Measurements from ENCODE around the gene CDKN2B.

Gene CDKN2B

DNA sequence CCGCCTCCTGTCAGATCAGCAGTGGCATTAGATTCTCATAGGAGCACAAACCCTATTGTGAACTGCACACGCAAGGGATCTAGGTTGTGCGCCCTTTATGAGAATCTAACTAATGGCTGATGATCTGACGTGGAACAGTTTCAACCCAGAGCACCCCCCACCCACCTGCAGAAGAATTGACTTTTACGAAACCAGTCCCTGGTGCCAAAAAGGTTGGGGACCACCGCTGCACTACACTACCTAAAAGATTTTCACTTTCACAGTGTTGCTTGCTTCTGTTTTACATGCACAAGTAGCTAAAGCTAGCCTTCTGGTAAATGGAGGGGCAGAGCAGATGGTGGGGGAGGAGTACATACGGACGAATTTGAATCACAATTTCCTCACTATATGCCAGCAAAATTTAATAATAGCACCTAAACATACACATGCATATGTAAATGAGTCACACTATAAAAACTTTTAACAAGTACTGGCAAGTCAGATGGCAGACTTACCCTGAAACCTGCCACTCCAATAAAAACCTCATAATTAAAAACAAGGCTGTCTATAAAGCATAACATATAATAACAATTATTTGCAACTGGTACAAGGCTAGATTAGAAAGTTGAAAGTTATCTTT is 24.0 kb upstream of the CDKN2B start:
- DNase-seq, result no peak

DNA sequence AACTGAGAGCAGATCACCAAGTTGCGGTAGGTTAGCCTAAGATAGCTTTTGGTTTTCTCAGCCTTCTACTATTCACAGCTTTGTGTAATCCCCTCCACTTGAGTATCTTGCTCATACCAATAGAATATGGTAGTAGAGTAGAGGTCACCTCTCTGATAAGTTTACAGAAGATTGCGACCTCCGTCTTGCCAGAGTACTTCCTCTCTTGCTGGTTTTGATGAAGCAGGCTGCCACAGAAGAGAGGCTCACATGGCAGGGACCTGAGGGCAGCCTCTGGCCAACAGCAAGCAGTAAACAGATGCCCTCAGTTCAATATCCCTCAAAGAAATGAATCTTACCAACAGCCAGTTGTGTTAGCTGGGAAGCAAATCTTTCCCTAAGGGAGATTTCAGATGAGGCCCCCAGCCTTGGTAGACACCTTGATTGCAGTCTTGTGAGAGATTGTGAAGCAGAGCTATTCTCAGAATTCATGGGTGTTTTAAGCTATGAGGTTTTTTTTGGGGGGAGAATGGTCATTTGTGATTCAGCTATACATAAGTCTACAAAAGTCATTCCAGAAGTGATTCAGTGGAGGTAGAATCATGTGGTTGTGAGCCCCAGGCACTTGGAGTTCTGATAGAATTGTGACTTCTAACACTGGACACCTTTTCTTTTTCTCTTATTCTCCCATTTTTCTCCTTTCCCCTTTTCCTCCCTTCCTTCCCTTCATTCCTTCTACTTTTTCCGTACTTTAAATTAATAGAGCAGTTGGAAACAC is 22.7 kb upstream of the CDKN2B start:
- no peak for DNase-seq

DNA sequence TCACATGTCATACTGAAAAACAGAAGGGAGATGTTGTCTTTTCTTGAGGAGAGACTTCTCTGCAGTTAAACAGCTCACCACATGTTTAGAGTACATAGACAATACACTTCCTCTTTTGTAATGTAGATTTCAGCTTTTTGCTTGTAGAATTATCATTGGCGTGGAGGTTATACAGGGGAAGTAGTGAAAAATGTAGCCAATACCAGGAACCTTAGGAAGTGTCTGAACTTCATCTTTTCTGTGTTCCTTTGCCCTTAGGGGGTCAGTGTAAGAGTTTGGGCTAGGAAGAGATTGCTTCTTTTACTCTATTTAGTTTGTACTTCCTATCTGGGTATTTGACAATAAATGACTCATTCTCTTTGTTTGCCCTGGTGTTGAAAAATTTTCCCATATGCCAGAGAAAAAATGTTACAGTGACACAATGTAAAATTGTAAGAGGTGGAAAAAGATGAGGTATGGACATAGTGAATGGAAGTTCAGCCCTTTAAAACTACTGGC is 21.0 kb upstream of the CDKN2B start:
- DNase-seq, result no peak

DNA sequence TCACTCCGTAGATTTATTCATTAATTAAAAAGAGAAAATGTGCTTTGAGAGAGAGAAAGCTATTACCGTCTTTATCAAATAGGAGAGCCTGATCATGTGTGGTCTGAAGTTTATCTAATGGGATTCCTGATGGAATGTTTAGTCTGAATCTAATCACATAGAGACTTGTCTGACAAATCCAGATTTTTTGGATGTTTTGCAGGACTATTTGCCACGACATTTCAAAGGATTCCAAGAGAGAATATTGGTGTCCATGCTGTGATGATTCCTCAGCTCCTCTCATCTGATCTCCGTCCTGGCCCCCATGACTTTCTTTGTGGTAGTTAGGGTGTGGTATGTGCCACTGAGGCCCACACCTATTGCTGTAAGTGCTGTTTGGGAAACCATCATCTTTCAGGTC is 20.1 kb upstream of the CDKN2B start:
- no peak for DNase-seq

DNA sequence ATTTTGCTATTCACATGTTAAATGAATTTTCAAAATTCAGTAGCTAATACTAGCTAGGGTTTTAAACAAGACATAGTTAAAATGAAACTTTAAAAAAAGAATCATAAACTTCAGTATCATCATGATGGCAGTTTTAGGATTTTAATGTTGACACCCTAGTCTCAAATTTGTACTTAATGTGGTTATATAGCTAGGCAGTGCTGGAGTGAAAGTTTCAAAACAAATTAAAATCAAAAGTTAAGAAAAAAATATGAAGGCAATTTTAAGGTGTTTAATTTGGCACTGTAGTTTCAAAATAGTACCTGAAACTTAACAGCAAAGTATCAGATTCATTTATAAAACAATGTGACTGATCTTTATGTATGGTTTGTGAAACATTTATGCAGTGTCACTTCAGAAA is 19.3 kb upstream of the CDKN2B start:
- DNase-seq, result no peak

DNA sequence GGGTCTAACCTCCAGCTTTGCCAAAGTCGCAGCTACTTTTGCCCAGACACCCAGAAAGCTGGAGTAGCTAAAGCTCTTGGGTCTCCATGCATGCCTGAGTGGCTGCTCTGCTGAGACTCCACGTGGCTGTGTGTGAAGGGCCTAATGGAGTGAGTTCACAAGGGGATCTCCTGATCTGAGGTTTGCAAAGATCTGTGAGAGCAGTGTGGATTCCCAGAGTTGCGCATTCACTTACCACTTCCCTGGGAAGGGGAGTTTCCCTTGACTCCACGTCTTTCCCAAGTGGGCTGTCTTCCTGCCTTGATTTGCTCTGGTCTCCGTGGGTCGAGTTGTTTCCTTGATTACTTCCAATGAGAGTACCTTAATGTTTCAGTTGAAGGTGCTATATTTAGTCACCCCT is 17.6 kb upstream of the CDKN2B start:
- DNase-seq, result no peak

DNA sequence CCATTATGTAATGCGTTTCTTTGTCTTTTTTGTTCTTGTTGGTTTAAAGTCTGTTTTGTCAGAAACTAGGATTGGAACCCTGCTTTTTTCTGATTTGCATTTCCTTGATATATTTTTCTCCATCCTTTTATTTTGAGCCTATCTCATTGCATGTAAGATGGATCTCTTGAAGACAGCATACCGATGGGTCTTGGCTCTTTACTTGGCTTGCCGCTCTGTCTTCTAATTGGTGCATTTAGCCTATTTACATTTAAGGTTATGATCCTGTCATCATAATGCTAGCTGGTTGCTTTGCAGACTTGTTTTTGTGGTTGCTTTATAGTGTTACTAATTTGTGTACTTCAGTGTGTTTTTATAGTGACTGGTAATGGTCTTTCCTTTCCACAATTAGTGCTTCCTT is 13.3 kb upstream of the CDKN2B start:
- DNase-seq, result no peak

DNA sequence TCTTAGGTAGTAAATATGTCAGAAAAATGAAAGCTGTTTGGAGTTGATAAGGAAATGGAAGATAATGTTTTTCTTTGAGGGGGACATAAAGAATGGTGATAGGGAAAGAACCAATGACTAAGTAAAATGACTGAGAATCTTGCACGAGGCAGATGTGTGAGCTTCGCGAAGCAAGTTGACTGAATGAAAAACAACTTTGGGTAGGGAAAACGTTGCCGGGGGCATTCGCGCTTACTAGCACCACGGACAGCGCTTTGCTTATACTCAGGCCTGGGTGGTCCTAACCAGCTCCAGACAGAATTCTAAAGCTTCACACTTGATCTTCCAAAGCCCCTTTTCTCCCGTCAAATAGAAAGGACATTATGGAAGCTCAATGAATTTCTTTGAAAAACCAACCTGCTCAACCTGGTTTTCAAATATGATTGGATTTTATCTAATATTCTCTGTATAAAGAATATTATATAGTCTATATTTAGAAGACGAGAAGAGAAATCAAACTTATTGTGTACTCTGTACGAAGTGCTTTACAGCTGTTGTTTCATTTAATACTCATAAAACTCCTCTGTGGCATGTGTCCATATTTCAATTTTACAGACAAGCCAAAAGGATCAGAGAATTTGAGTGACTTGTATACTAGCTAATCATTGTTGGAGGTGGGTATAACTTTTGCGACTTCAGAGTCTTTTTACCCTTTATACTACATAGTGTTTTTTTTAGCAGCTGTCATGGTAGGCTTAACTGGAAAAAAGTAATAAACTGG is 1.9 kb upstream of the CDKN2B start:
- DNase-seq, result no peak

DNA sequence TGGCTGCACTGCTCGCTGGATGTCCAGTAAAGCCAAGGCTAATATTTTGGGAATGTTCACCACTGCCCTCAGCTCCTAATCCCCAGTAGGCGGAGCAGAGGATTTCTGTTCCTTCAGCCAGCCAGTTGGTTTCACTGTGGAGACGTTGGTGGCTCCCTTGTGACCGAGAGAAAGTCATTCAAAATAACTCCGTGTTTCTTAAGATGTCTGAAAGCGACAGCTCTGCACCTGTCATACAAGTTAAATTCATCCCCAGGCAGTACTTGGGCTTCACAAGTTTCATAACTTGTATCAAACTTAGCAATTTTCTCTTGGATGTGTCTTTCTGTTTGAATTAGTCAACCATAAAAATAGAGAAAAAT is 382 bp upstream of the CDKN2B start:
- DNase-seq, result no peak

DNA sequence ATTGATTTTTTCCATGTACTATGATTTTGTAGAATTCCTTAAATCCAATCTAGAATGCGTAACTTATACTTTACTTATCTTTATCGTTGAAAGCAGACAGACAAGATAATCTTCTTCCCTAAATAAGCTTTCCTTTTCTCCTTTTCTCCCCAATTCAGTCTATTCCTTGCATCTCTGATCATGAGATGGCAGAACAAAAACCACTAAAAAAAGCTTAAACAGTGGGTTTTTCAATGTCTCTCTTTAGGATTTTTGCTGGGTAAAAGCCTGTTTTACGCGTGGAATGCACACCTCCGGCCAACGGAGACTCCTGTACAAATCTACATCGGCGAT is 755 bp downstream of the CDKN2B start:
- DNase-seq, result no peak

DNA sequence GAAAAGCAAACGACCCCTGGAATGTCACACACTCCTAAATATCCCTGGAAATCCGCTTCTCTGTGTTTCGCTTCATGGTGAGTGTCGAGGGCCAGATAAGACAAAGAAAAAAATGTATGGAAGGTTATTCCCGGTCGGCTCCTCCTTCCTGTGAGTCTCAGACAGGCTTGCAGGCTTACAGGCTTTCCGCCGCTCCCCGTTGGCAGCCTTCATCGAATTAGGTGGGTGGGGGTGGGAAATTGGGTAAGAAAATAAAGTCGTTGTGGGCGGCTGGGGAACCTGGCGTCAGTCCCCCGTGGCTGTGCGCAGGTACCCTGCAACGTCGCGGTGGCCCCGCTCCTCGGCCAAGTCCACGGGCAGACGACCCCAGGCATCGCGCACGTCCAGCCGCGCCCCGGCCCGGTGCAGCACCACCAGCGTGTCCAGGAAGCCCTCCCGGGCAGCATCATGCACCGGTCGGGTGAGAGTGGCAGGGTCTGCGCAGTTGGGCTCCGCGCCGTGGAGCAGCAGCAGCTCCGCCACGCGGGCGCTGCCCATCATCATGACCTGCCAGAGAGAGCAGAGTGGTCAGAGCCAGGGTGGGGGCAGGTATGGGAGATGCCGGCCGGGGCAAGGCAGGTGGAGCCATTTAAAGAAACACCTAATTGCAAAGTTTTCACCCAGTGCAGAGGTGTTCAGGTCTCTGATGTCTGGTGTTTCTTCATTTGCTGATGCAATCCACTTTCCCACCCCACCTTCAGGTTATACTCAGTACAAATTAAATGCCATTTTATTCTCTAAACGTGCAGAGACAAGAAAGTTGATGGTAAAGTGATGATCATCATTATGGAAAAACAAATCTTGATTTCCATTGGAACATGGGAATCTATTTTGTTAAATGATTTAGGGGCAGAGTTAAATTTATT is 3.2 kb downstream of the CDKN2B start:
- DNase-seq, result no peak

DNA sequence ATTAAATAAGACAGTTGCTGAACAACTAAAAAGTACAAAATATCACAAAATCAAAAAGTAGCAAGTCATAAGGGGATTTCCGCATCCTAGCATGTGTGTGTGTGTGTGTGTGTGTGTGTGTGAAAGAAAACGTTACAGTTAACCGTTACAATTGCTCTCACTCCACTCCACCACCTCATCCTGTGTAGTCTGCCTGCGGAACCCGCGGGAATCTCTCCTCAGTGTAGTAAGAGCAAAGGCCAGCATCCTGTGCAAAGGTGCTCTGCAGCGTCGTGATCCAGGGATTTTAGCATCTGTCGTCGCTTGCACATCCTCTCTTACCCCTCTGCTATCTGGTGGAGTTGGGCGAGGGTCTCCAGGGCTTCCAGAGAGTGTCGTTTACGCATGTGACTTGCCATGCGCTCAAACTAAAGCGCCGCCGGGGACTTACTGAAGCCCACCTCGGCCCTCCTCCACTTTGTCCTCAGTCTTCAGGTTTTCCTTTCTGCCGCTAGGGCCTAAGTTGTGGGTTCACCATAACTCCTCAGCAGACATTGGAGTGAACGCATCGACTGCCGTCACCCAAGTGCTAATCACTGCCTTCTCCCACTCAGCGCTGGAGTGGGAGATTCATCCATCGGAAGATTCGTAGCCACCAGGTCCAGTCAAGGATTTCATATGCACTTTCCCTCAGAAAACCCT is 3.9 kb downstream of the CDKN2B start:
- DNase-seq, result no peak

DNA sequence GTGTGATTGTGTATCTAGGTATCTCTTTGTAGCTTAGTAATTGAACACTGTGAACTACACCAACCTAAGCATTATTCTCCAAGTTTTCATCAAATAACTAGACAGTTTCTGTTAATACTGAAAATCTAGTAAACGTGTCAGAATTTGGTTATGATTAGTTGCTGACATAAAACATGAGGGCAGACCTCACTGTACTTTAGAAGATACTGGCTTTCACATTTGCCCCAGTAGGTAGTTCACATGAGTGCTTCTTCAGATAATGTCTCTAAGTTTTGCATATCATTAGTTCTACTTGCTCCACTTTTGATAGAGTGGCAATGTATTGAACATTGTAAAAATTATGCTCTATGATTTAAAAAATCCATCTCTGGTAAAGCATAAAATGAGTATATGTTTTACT is 7.1 kb downstream of the CDKN2B start:
- no peak for DNase-seq

DNA sequence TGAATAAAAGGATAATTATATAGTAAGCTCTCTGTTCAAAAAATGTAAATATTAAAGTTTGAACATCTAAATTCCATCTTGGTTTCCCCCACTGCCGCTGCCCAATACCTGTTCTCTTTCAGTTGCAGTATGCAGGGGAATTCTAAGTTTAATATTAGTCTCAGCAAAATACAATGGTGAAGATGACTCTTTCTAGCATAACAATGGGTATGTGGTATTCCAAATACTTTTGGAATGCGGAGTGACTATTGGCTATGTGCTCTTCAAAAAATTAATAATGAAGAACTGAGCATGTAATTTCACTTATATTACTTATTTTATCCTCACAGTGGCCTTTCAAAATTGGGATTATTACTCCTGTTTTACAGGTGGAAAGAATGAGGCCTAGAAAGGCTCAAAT is 11.1 kb downstream of the CDKN2B start:
- DNase-seq, result no peak

DNA sequence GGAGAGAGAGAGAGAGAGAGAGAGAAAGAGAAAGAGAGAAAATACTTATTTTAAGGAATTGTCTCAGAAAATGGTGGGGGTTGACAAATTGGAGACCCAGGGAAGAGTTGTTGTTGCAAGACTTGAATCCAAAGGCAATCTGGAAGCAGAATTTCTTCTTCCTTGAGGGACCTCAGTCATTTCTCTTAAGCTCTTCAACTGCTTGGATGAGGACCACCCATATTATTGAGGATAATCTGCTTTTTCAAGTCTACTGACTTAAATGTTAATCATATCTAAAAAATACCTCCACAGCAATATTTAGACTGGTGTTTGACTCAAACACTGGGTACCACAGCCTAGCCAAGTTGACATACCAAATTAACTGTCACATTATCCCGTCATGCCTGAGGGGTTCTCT is 11.6 kb downstream of the CDKN2B start:
- DNase-seq, result no peak

DNA sequence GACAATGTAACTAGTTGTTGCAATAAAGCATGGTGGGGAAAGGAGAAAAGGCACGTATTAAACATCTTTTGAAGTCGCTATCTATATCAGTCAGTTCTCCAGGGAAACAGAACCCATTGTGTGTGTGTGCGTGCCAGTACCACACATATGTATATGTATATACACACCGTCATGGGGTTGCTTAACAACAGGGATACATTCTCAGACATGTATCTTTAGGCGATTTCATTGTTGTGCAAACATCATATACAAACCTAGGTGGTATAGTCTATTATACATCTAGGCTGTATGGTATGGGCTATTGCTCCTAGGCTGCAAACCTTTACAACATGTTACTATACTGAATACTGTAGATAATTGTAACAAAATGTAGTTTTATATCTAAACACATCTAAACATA is 12.2 kb downstream of the CDKN2B start:
- no peak for DNase-seq

DNA sequence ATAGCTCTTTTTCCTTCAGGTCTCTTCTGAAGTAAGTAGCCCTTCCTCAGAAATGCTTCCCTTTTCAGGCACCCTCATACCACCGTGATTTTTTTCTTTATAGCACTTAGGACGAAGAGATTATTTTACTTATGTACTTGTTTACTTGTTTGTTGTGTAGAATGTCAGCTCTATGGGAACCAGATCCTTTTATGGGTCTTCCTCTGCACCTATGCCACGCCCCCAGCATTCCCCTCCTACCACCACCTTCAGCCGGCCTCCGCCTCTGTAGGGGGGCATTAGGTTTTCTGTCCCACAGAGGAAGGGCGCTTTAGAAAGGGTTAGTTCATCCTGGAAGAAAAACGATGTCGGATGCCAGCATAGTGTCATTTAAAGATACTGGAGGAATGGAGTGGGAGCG is 12.7 kb downstream of the CDKN2B start:
- DNase-seq, result peak; percentile 68

DNA sequence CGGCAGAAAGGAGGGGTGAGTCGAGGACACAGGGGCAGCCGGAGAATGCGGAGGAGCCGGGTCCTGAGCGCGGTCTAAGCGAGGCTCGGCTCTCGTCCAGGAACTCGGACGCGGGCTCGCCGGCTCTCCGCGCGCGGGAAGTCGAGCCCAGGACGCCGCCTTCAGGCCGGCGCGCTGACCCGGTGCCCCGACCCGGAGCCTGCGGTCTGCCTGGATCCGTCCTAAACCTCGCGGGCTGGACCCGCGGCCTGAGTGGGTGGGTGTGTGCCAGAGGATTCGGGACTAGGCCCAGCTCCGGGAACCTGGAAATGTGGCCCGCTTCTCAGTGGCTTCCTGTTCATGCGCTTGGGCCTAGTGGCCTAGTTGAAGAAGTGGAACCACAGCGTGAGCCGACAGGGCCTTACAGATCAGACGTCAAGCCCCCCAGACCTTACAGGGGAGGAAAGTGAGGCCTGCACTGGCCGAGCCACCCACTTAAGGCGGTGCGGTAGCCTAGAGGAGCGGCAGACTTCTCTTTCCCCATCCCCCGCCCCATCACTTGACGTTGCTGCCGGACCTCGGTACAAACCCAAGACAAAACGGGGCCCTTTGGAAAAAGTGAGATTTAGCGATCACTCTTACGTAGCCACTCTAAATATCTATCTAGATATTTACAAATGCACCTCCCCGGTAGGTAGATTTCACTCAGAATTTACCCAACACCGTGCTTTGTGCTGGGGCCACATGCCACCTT is 13.3 kb downstream of the CDKN2B start:
- DNase-seq, result no peak

DNA sequence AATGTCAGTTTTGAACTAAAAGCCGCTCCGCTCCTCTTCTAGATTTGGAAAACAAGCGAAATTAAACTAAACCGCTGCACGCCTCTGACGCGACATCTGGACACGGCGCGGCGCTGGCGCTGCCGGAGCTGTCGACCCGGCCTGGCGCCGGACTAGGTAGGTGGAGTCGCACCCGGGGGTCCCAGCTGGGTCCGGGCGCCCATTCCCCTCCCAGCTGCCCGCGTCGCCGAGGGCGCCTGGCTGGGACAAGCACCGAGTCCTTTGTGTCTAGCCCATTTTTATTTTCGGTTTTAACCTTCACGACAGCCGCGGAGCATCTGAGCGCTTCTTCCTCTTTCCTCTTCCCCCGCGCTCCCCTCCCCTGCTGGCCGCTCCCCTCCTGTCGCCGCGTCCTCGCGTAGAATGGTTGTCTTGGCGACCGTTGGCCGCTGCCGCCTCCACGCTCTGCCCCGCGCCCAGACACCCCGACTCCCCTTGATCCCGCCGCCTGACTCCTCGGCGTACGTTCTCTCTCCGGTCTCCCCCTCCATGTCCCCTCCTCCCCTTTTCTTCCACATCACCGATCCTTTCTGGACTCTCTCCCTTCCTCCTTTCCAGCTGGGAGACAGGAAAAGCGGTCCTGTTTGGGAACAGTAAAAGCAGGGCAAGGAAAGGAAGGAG is 14.0 kb downstream of the CDKN2B start:
- DNase-seq, result peak; percentile 82

DNA sequence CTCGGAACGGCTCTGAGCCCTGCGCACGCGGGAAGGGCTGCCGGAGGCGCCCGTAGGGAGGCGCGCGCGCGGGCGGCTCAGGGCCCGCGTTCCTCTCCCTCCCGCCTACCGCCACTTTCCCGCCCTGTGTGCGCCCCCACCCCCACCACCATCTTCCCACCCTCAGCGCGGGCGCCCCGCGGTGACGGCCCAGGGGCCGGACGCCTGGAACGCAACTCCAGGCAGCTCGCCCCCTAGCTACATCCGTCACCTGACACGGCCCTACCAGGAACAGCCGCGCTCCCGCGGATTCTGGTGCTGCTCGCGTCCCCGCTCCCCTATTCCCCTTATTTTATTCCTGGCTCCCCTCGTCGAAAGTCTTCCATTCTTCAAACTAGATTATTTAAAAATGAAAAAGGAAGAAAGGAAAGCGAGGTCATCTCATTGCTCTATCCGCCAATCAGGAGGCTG is 14.5 kb downstream of the CDKN2B start, which contains the start of gene CDKN2B-AS1:
Gene CDKN2B-AS1, plus strand, starts transcription at position 236 of the 450 bp plus-strand sequence.
- peak; percentile 95 for DNase-seq
